Activated CD4-positive, alpha-beta T cell treated with anti-CD3 and anti-CD28 coated beads for 36 hours (primary cell): ENCODE measurements around the gene GABRP. TPM values are rescaled to one million over a fixed set of nuclear protein-coding genes. Genes with fewer than 3 reads are reported as not detected.

ENCODE experiments used
- ATAC-seq: fragments of 200-7000 bp; cut with Tn5 transposase; one replicate; pipeline ENCODE4 v1.10.0; 2021; ENCODE audit warnings: mild to moderate bottlenecking, moderate library complexity
- CTCF ChIA-PET: fragments of 350-600 bp; sonication (Branson Sonifier 250); formaldehyde crosslinking; loops from one replicate; lab custom pipeline; 2021; ENCODE audit warnings: antibody characterized with exemption; lab: Charles Lee
- POLR2A ChIA-PET: fragments of 350-600 bp; sonication (Branson Sonifier 250); formaldehyde crosslinking; loops from one replicate; lab custom pipeline; 2021; ENCODE audit warnings: antibody characterized with exemption, inconsistent platforms; lab: Charles Lee
- DNase-seq: peaks from one replicate; pipeline ENCODE4 v3.0.0-alpha.2; 2020
- H3K27ac Mint-ChIP-seq: one replicate; pipeline ENCODE4 v1.8.0; 2021; ENCODE audit warnings: mixed read lengths
- H3K27me3 Mint-ChIP-seq: one replicate; pipeline ENCODE4 v1.8.0; 2021; ENCODE audit warnings: mixed read lengths
- H3K36me3 Mint-ChIP-seq: one replicate; pipeline ENCODE4 v1.8.0; 2021; ENCODE audit warnings: low read depth, mixed read lengths
- H3K4me1 Mint-ChIP-seq: one replicate; pipeline ENCODE4 v1.8.0; 2021; ENCODE audit warnings: mixed read lengths
- H3K4me3 Mint-ChIP-seq: one replicate; pipeline ENCODE4 v1.8.0; 2021; ENCODE audit warnings: mild to moderate bottlenecking, moderate library complexity, mixed read lengths
- H3K9me3 Mint-ChIP-seq: one replicate; pipeline ENCODE4 v1.8.0; 2021; ENCODE audit warnings: low read depth, mixed read lengths
- intact Hi-C, 2 experiments: fragments of 100-400 bp; cut with DNase I in 1 of 2; cut with micrococcal nuclease in 1 of 2; formaldehyde crosslinking; loops; one replicate each; pipeline versions ENCODE4 v1.14.2 to v1.15.1; 2022 to 2024; cut with DNase I, micrococcal nuclease
- total RNA-seq, 2 experiments: library from RNA; stranded (reverse); gene quantifications; one replicate each; pipeline ENCODE4 v1.2.3, GENCODE V29; 2021

GABRP gene
- total RNA-seq, 2 experiments from 2014 or later: not detected

DNA sequence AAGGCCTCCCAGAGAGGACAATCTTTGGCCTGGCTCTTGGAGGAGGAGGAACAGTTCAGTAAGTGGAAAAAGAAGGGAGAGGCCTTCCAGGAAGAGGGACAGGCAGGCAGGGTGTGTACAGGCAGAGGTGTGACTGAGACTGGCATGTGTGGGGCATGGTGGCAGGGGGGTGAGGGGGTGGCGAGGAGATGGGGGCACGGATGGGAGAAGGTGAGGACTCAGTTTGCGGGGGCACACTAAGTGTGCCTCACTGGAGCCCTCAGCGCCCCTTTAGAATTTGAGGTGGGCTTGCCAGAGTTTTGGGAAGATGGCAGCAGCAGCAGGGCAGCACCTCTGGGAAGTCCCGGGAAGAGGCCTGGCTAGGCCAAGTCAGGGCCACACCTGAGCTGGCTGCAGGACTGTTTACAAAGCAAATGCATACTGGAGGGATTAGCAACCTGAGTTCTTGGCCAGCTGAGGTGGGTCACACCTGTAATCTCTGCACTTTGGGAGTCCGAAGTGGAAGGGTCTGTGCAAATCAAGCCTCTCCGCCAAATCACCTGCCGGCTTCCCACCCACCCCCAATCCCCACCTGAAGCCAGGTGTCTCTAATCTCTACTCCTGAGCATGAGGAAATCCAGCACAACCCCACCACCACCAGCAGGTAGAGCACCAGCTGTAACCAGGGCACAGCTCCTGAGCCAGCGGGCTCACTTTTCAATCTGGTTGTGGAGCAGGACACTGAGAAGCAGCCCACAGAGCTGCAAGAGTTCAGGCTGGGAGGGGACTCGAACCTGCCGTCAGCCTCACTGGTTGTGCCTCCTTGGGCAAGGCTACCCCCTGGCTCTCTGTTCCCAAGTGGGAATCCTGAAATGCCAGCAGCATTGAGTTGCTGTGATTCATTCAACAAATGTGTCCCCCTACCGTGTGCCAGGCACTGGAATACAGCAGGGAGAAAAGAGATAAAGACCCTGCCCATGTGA, 10.2 kb upstream of the GABRP start:
- Mint-ChIP-seq H3K4me1 (no peaks in the 10 kb centered on the region), H3K9me3 (no peaks in the 10 kb centered on the region), H3K4me3 (no peak overlapping the region), H3K27ac (no peak overlapping the region), H3K27me3 (peaks cover 2% of the 10 kb centered on the region), H3K36me3 (no peaks in the 10 kb centered on the region)
- ChIA-PET CTCF (no interaction called here), POLR2A (no interaction called here)
- DNase-seq (no peak), ATAC-seq (no peak)
- intact Hi-C loops: no loop called here

- ATAC-seq (no peak), DNase-seq (no peak)
- Mint-ChIP-seq H3K27ac (no peak overlapping the region), H3K9me3 (no peaks in the 10 kb centered on the region), H3K27me3 (peaks cover 2% of the 10 kb centered on the region), H3K36me3 (no peaks in the 10 kb centered on the region), H3K4me3 (no peak overlapping the region), H3K4me1 (no peaks in the 10 kb centered on the region)
- intact Hi-C loops: no loop called here
- CTCF ChIA-PET: no interaction called here
- POLR2A ChIA-PET: no interaction called here
Observed at GRCh38 chr5:170774831-170775230, 8.7 kb upstream of the GABRP start.

- no peak overlapping the region for H3K4me3 Mint-ChIP-seq
- H3K27me3 Mint-ChIP-seq: no peaks in the 10 kb centered on the region
- DNase-seq (no peak), ATAC-seq (no peak)
- no peak overlapping the region for H3K27ac Mint-ChIP-seq
- H3K4me1 Mint-ChIP-seq: no peaks in the 10 kb centered on the region
- ChIA-PET CTCF (no interaction called here), POLR2A (no interaction called here)
- H3K36me3 Mint-ChIP-seq: no peaks in the 10 kb centered on the region
- intact Hi-C loops: no loop called here
- no peaks in the 10 kb centered on the region for H3K9me3 Mint-ChIP-seq
Observed at GRCh38 chr5:170781946-170782345, 1.6 kb upstream of the GABRP start.

- no peak overlapping the region for H3K27ac Mint-ChIP-seq
- intact Hi-C loops: no loop called here
Observed at GRCh38 chr5:170782438-170782837, 1.1 kb upstream of the GABRP start.

GRCh38 chr5:170785416-170785815, 1.9 kb downstream of the GABRP start:
- Mint-ChIP-seq H3K27ac (no peak overlapping the region), H3K9me3 (no peaks in the 10 kb centered on the region), H3K4me3 (no peak overlapping the region), H3K4me1 (no peaks in the 10 kb centered on the region), H3K36me3 (no peaks in the 10 kb centered on the region), H3K27me3 (no peaks in the 10 kb centered on the region)
- ChIA-PET CTCF (no interaction called here), POLR2A (no interaction called here)
- intact Hi-C loops: no loop called here
- ATAC-seq (no peak), DNase-seq (no peak)

More at GRCh38 chr5:170782438-170782837, 1.1 kb upstream of the GABRP start:
- ChIA-PET CTCF (no interaction called here), POLR2A (no interaction called here)
- no peak overlapping the region for H3K4me3 Mint-ChIP-seq
- no peaks in the 10 kb centered on the region for H3K9me3 Mint-ChIP-seq
- H3K4me1 Mint-ChIP-seq: no peaks in the 10 kb centered on the region
- H3K27me3 Mint-ChIP-seq: no peaks in the 10 kb centered on the region
- H3K36me3 Mint-ChIP-seq: no peaks in the 10 kb centered on the region
- ATAC-seq (no peak), DNase-seq (no peak)

DNA sequence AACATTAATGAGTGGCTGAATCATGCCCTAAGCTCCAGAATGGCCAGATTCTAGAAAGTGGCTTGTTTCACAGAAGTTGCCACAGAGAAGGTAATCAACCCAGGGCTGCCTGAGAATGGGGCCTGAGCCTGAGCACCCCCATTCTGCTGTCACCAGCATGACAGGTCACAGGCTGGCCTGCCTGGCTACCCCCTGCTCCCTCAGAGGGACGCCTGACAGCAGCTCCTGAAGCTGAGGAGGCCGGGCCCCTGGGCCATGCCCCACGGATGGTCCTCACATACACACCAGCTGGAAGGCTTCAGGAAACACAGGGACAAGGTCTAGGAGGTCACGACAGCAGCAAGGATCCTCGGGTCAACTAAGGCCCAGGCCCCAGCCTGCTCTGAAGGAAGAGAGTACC, 3.7 kb downstream of the GABRP start:
- CTCF ChIA-PET: no interaction called here
- Mint-ChIP-seq H3K4me1 (no peaks in the 10 kb centered on the region), H3K9me3 (no peaks in the 10 kb centered on the region), H3K4me3 (no peak overlapping the region), H3K27me3 (no peaks in the 10 kb centered on the region), H3K27ac (no peak overlapping the region), H3K36me3 (no peaks in the 10 kb centered on the region)
- intact Hi-C loops: no loop called here
- POLR2A ChIA-PET: no interaction called here
- no peak for DNase-seq
- no peak for ATAC-seq

DNA sequence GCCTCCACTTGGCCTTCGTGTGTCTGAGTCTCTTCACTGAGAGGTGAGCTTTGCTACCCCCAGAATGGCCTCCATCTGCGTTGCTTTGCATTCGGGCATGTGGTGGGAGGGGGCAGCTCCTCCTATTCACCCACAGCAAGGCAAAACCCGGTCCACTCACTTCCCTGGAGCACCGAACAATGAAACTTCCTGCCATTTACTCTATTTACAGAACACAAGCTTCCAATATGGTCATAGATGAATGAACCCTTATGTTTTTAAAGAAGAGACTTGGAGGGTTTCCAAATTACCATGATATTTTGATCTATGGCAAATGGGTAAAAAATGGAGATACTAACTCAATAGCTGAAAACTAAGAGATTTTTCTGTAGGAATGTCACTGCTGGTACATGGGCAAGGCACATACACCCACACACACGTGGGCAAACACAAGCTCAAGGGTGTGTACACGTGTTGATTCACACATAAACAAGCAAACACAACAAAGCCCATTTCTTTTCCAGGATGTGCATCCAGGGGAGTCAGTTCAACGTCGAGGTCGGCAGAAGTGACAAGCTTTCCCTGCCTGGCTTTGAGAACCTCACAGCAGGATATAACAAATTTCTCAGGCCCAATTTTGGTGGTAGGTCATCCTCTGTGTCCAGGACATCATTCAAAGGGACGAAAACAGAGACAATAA, 5.2 kb downstream of the GABRP start:
- no peak for ATAC-seq
- CTCF ChIA-PET: interaction anchor here (0.8 to 0.9 kb wide), 3 partner anchors 19 to 150 kb away, joined by 3 to 4 read pairs (median 3); no protein-coding TSS in a partner anchor
- Mint-ChIP-seq H3K27ac (no peak overlapping the region), H3K36me3 (no peaks in the 10 kb centered on the region), H3K4me3 (no peak overlapping the region), H3K27me3 (no peaks in the 10 kb centered on the region), H3K4me1 (no peaks in the 10 kb centered on the region), H3K9me3 (no peaks in the 10 kb centered on the region)
- intact Hi-C loops: no loop called here
- POLR2A ChIA-PET: no interaction called here
- no peak for DNase-seq

- no peaks in the 10 kb centered on the region for H3K36me3 Mint-ChIP-seq
- intact Hi-C loops: loop anchor here (1.0 to 5.0 kb wide), 3 partner anchors 47 to 154 kb away; no protein-coding TSS in a partner anchor
- H3K4me3 Mint-ChIP-seq: no peak overlapping the region
- ChIA-PET POLR2A (no interaction called here), CTCF (interaction anchor here (0.7 to 2.4 kb wide), 7 partner anchors 46 to 356 kb away, joined by 3 to 13 read pairs (median 5); no protein-coding TSS in a partner anchor)
- no peaks in the 10 kb centered on the region for H3K9me3 Mint-ChIP-seq
- H3K27ac Mint-ChIP-seq: no peak overlapping the region
- ATAC-seq (no peak), DNase-seq (peak; percentile 59)
- H3K27me3 Mint-ChIP-seq: no peaks in the 10 kb centered on the region
- H3K4me1 Mint-ChIP-seq: no peaks in the 10 kb centered on the region
Observed at GRCh38 chr5:170791325-170791954, 7.9 kb downstream of the GABRP start.

- Mint-ChIP-seq H3K36me3 (no peaks in the 10 kb centered on the region), H3K27me3 (no peaks in the 10 kb centered on the region), H3K27ac (no peak overlapping the region), H3K4me3 (no peak overlapping the region), H3K4me1 (no peaks in the 10 kb centered on the region), H3K9me3 (no peaks in the 10 kb centered on the region)
- POLR2A ChIA-PET: no interaction called here
- no peak for ATAC-seq
- intact Hi-C loops: loop anchor here in 1 of 2 experiments (5.0 kb wide), 1 partner anchor 156 kb away; no protein-coding TSS in a partner anchor
- DNase-seq: no peak
- CTCF ChIA-PET: interaction anchor here (0.7 kb wide), 1 partner anchor 54 kb away, joined by 3 read pairs; no protein-coding TSS in a partner anchor
Observed at GRCh38 chr5:170792878-170793277, 9.4 kb downstream of the GABRP start.

DNA sequence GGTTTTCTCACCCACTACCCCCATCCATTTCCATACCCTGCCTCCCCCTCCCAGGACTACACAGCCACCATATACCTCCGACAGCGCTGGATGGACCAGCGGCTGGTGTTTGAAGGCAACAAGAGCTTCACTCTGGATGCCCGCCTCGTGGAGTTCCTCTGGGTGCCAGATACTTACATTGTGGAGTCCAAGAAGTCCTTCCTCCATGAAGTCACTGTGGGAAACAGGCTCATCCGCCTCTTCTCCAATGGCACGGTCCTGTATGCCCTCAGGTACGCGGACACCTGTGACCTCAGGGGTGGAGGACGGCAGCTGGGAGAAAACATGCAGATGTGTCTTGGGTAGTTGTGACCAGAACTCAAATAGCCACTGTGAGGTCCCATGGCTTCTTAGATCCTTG, 11.6 kb downstream of the GABRP start:
- Mint-ChIP-seq H3K9me3 (no peaks in the 10 kb centered on the region), H3K4me1 (no peaks in the 10 kb centered on the region), H3K27ac (no peak overlapping the region), H3K4me3 (no peak overlapping the region), H3K36me3 (no peaks in the 10 kb centered on the region), H3K27me3 (peaks cover 2% of the 10 kb centered on the region)
- DNase-seq: no peak
- no peak for ATAC-seq
- ChIA-PET POLR2A (no interaction called here), CTCF (no interaction called here)
- intact Hi-C loops: no loop called here

DNA sequence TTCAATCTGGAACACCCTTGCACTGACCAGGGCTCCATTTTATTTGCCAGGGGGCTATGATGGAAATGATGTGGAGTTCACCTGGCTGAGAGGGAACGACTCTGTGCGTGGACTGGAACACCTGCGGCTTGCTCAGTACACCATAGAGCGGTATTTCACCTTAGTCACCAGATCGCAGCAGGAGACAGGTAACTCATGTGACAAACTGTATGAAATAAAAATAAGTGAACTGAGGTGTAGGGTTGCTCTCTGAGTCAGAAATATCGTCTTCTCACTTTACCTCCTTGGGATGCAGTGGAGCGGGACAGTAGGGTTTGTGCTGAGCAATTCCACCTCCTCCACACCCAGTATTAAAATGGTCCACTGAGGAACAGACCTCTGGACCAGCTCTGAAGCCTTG, 22.1 kb downstream of the GABRP start:
- Mint-ChIP-seq H3K27me3 (peaks cover 14% of the 10 kb centered on the region), H3K4me1 (no peaks in the 10 kb centered on the region), H3K36me3 (no peaks in the 10 kb centered on the region), H3K27ac (no peak overlapping the region), H3K4me3 (no peak overlapping the region), H3K9me3 (no peaks in the 10 kb centered on the region)
- DNase-seq (no peak), ATAC-seq (no peak)
- ChIA-PET CTCF (no interaction called here), POLR2A (no interaction called here)
- intact Hi-C loops: no loop called here
